GM20000 (cell line): Measurements from ENCODE around the gene KLF11.

Experiments
- DNase-seq: peaks from one replicate; pipeline ENCODE4 v3.0.0; 2012; ENCODE audit warnings: low spot score
- TF ChIP-seq, protein P1 (sequence below): IDR thresholded peaks from 2 replicates; pipeline ENCODE4 v1.5.1; 2012; ENCODE audit warnings: mild to moderate bottlenecking, control low read depth; ENCODE audit errors: extremely low read depth, missing control alignments

The KLF11 gene

DNA sequence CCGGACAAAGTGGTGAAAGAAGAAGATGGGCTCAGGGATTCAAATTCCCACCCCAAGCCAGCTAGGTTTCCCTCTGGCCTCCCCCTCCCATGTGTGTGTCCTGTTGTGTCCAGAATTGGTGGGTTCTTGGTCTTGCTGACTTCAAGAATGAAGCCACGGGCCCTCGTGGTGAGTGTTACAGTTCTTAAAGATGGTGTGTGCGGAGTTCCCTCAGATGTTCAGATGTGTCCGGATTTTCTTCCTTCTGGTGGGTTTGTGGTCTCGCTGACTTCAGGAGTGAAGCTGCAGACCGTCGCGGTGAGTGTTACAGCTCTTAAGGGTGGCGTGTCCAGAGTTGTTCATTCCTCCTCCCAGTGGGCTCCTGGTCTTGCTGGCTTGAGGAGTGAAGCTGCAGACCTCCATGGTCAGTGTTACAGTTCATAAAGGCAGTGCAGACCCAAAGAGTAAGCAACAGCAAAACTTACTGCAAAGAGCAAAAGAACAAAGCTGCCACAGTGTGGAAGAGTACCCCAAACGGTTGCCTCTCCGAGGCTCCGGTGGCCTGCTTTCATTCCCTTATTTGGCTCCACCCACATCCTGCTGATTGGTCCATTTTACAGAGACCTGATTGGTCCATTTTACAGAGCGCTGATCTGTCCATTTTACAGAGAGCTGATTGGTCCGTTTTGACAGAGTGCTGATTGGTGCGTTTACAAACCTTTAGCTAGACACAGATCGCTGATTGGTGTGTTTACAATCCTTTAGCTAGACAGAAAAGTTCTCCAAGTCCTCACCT, 37.7 kb upstream of the KLF11 start:
- TF ChIP-seq, protein P1, sequence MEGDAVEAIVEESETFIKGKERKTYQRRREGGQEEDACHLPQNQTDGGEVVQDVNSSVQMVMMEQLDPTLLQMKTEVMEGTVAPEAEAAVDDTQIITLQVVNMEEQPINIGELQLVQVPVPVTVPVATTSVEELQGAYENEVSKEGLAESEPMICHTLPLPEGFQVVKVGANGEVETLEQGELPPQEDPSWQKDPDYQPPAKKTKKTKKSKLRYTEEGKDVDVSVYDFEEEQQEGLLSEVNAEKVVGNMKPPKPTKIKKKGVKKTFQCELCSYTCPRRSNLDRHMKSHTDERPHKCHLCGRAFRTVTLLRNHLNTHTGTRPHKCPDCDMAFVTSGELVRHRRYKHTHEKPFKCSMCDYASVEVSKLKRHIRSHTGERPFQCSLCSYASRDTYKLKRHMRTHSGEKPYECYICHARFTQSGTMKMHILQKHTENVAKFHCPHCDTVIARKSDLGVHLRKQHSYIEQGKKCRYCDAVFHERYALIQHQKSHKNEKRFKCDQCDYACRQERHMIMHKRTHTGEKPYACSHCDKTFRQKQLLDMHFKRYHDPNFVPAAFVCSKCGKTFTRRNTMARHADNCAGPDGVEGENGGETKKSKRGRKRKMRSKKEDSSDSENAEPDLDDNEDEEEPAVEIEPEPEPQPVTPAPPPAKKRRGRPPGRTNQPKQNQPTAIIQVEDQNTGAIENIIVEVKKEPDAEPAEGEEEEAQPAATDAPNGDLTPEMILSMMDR, result no peak
- DNase-seq, result no peak

DNA sequence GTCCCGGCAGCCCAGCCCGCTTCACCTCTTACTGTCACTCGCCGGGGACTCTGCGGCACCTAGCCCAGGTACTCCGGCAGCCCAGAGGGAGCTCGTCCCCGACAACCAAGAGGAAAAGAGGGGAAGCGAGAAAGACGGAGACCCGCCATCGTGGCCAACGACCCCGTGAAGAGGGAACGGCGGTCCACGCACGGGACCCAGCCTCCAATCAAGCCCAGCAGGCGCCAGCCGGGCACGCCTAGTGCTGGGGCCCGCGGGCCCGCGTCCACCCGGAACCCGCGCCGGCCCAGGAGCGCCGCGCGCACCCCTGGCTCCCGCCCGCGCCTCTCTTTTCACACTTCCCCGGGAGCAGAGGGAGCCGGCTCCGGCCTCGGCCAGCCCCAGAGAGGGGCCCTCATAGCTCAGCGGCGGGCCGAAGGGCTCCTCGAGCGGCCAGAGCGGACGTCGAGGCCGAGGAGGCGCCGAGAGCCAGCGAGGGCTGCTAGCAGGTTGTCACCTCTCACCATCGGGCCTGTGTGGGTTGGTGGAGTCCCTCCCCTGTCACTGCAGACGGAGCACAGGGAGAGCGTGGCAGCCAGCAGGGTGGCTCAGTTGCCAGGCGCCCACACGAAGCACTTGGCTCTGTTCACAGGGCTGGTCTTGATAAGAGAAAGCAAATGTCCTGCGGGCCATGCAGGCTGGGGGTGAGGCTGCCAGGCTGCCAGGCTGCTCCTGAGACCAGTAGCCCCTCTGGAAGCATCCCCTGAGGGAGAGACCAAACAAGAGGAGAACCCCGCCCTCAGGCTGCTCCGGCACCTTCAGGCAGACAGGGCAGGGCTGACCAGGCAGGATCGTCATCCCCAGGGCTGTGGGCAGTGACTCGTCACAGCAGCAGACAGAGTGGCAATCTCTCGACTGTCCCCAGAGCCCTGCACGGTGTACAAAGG, 36.9 kb upstream of the KLF11 start:
- DNase-seq, result no peak
- TF ChIP-seq, protein P1, result no peak

DNA sequence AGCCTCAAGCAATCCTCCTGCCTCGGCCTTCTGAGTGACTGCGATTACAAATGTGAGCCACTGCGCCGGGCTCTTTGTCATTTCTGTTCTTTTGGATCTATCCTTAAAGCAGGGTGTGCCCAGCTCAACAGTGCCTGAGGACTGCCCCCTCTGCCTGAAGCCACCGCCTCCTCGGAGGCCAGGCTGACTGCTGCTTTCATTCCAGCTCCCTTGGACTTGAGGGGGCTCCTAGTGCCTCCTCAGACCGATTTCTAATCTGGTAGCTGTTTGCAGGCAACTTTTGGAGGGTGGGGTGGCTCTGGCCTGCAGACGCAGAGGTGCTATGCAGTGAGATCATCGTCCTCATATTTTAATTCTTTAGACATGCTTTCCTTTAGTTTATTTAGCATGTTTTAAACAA, 35.9 kb upstream of the KLF11 start:
- TF ChIP-seq, protein P1, result no peak
- no peak for DNase-seq

DNA sequence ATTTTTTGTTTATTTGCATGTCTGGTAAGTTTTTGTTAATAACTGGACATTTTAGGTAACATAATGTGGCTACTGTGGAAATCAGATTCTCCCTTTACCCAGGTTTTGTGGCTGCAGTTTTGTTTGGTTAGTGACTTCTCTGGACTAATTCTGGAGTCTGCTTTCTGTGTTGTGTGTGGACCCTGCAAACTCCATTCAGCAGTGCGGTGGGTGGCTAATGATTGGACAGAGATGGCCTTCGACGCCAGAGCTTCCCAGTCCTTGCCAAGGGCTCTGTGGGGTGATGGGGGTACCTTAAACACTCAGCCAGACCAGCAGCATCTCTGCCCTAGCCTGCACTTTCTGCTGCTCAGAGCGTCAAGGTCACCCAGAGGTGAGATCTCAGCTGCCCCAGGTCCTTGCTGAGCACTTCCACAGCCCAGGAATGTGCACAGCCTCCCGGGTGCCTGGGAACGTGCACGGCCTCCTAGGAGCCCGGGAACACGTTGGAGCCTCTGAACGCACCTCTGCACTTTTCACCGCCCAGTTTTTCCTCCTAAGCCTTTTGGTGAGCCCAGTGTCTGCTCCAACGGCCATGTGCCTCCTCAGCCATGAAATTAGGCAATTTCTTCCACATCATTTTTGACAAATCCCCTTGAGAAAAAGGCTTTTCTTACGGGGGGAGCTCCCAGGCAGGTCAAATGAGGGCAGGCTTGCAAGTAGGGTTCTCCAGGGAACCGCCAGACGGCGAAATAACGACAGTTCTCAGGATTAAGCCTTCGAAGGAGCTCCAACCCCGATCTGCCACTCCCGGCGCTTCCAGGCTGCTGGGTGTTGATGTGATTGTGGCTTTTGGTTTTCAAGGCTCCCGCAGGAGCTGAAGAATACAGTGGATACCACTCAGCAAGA, 35.2 kb upstream of the KLF11 start:
- DNase-seq, result no peak
- TF ChIP-seq, protein P1, result no peak

DNA sequence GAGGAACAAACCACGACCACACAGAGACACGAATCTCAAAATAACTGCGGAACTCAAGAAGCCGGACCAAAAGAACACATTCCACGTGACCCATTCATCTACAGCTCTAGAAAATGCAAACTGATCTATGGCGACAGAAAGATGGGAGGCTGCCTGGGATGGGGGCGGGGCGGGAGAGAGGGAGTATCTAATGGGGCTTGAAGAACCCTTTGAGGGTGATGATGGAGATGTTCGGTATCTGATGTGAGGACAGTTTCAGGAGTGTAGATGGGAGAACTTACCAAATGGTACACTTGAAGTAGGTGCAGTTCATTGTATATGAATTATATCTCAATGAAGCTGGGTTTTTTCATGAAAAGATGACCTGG, 34.6 kb upstream of the KLF11 start:
- TF ChIP-seq, protein P1, result no peak
- no peak for DNase-seq

DNA sequence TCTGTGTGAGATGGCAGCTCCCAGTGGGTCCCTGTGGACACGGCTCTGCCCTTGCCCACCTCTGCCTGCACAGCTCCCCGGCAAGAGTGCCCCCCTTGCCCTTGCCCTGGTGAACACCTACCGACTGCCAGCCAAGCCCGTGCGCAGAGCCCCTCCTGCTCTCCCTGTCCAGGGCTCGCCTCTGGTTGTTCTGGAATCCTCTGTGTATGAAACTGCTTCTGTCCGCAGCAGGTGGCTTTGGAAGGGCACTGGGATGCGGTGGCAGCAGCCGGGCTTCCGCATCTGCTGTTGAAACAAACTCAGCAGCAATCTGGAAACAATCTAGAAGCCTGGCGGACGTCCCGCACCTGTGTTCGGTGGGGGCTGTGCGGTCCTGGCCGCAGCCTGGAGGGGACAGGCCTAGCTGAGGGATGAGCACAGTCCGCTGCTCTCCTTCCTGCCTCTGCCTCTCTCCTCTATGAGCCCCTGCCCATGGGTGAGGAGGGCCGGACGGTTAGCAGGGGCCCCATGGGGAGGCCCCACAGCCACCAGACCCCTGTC, 34.0 kb upstream of the KLF11 start:
- no peak for DNase-seq
- TF ChIP-seq, protein P1, result no peak
